ENCODE measurements around the gene CDK14.

The CDK14 gene

DNA sequence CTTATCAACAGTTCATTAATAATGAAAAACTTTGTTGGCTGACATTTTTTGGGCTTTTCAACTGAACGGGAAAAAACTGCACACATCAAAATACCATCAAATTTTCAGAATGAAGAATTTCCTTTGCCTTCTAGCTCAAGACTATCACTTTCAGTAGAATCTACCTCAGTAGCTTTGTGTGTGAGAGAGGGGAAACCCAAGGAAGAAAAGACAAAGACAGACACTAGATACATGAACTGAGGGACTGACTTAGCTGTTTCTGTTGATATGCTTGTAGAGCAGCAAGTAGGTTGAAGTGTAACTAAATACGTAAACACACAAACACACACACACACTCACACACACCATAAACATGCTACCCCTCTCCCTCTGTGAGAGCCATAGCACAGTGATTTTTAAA is 257.1 kb downstream of the CDK14 start:
- DNase-seq: no peak

DNA sequence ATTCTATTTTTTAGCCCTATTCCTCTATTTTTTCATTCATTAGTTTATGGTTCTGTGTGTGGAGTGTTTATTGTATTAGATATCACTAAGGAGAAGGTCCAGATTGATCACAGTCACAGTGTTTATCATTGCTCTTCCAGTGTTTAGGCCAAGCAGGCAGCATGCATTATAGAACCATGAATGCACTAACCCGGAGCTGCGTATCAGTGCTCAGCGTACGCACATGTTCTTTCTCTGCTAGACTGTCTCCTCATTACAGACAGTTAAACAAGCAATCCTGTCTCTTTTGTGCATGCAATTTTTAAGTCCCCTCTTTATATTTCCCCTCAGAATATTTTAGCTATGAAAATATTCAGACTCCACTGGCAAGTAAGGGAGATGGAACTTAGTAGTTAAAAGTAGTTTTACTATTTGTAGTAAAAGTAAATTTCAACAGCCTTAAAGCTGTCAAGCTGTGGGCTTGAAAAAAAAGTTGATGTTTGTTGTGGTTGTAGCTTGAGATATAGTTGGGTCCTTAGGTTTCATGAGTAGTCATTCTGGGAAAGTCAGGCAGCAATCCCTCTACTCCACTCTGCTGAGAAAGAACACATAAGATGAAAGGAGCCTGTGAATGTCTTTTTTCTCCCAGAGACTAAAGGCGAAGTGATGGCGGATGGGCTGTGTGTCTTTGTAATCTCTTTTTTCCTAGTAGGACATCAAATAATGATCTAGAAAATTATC is 260.4 kb downstream of the CDK14 start:
- no peak for DNase-seq

DNA sequence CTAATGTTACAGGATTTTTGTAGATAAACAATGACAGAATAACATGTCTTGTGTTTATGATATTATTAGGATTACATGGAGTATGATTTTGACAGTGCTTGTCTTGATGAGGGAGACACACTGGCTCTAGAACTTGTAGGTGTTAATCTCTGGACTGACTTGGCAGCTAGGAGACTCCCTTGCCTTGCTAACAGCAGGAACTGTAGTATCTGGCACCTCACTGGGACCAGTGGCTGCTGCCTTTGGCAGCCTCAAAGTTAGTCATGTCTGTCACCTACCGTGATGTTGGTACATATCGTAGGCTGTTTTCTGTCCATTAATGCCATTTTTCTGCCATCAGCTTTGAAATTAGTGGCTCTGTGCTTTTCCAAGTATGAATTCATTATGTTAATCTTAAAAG is 261.5 kb downstream of the CDK14 start:
- DNase-seq: no peak

DNA sequence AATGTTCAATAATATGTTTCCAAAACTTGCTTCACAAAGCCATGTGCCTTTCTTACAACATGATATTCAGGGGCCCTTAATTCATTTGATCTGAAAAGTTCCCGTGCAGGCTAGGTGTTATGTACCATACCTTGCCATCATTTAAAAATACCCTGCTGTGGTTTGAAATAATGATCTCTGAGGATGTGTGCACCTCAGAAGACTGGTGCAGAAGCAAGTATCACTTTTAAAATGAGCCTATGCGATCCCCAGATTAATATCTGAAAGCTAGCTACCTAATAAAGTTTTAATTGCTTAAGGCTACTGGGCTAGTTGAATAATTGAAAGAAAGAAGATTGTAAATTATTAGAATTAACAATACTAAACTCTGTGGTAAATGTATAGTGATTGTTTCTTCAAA is 262.4 kb downstream of the CDK14 start:
- no peak for DNase-seq

DNA sequence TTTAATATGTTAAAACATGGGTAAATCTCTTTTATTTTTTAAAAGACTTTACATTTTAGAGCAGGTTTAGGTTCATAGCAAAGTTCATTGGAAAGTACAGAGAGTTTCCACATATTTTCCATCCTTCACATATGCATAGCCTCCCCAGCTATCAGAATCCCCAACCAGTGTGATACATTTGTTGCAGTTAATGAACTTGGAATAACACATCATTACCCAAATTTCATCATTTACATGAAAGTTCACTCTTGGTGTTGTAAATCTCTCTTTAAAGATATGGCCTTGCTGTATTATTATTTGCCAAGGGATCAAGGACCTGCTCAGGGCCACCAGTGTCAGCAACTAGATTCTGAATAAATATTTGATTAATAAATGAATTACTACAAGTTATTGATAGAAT is 263.4 kb downstream of the CDK14 start:
- DNase-seq: no peak

DNA sequence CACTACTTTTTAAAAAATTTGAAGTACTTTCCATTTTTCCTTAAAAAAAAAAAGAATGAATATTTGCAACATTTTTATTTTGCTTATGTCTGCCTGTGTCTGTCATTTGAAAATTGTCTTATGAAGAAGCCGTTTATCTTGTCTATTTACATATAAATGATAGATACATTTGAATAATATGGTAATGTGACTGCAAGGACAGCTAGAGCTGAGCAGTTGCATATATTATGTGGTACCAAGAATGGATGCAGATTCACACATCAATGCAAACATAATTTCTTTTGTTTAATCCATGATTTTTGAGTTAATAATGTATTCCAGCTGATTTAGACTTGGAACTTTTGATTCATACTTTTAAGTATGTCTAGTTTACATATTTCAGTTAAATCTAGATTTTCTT is 268.0 kb downstream of the CDK14 start:
- no peak for DNase-seq

DNA sequence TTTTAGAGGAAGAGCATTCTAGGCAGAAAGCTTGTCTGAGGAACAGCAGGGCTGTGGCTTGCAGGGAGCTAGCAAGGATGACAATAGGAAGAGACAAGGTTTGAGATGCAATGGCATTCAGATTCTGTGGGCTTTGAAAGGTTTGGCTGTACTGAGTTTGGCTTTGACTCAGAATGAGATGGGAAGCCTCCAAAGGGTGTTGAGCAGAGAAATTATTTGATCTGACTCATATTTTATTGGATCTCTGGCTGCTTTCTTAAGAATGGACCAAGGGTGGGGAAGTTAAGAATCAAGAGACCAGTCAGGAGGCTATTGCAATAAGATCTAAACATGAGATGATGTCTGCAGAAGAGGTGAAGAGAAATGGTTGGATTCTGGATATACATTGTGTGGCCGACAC is 273.2 kb downstream of the CDK14 start:
- no peak for DNase-seq

DNA sequence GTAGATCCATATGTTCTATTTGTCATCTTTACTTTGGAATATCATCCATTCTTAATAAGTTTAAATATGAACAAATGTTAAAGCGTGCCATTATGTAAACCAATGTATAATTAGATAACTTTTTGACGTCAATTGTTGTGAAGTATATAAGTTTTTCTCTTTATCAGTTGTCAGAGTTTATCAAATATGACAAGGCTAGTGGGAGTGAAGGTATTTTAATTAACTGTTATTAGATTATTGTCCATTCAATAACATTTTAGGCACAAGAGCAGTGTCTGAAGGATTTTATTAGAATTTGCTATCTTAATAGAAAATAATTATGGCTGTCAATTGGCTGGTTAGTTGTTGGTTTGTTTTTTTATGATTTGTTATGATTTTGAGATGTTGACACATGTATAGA is 280.6 kb downstream of the CDK14 start:
- DNase-seq: no peak

DNA sequence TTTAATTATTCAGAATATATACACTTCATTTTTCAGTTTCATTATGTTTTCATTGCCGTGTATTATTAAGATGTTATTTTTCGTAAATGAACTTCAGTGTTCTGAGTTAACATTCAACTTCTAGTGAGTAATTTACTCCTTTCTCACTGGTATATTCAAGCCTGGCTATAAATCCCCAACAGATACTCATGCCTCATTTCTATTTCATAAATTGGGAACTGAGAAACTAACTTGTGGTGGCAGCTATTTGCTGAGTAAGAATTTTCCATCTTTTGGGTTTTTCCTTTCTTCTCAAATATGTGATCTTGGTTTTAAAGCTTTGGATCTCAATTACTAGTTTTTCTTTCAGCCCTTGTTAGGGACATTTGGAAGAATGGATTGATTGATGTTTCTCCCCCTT is 281.1 kb downstream of the CDK14 start:
- DNase-seq: no peak

DNA sequence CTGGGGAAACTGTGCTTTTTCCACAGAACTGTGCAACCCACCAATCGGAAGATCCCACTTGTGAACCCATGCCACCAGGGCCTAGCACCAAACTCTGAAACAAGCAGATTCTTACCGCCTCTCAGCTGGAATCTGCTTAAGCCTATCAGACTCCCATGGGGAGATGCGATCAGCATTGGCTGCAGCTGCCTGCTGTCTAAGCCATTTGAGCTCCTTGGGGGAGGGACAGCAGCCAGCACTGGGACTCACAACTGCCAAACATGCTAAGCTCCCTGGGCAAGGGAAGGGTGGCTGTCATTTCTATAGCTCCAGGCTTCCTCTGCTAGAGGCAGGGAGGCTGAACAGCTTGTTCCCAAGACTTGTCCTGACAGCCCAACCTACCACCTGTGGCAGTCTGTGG is 283.8 kb downstream of the CDK14 start:
- DNase-seq: no peak

DNA sequence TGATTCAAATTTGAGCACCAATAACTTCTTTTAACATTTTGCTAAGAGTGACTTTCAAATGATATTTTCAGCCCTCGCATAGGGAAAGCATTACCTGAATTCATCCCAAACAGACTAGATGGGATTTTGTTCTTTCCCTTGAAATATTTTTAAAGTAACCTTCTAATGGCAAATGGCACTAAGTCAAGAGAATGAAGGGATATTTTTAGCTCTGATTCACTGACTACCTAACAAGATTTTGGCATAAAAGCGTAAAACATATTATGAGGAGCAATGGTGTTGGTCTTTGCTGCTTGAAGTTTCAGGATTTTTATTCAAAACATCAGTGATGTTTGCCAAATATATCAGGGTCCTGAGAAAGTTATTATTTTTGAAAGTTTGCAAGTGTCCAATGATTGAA is 290.3 kb downstream of the CDK14 start:
- DNase-seq: no peak

DNA sequence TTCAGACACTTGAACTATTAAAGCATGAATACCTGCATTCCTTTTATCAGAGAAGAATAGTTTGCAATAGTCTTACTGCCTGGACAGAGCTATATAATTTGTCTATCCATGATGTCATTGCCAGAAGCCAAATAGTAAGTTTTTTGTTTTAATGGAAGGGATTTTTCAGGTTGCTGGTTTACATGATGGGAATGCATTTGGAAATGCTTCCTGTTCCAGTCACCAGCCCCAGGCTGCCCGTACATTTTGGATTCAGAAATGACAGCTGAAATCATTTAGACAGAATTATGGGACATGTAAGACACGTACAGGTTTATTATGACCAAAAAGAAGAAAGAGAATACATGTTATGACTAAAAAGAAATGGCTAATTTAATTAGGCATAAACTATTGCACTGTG is 293.1 kb downstream of the CDK14 start:
- no peak for DNase-seq

DNA sequence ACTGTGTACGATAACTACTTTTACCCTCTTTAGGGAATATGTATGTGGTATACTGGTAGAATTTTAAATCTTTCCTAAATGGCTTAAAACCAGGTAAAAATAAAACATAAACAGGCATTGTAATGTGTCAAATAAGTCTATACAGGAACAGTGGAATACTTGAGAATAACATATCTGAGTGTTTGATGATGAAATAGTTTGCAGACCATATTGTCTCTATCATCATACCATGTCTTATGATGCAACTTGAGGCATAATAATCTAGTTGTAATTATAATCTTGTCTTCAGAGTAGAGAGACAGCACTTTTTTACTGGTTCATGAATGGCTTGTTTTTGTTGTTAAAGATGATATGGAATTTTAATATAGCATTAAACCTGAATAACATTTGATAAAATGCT is 293.5 kb downstream of the CDK14 start:
- no peak for DNase-seq

DNA sequence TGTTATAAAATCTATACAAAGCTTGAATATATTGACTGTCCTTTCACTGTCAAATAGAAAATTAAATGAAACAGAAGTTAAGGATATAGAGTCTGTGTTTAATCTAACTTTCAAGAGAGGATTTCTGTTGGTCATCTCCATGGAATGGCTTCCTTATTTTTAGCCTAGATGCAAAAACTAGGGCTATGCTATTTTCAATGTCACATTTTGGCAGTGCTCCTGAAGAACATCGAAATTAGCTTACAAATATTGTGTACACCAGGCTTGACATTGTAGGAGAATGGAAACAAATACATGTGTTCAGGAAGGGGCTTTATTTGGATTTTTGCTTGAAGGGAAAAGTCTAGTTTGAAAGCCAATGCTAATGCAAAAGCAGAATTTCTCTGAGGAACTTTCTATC is 295.4 kb downstream of the CDK14 start:
- DNase-seq: no peak

DNA sequence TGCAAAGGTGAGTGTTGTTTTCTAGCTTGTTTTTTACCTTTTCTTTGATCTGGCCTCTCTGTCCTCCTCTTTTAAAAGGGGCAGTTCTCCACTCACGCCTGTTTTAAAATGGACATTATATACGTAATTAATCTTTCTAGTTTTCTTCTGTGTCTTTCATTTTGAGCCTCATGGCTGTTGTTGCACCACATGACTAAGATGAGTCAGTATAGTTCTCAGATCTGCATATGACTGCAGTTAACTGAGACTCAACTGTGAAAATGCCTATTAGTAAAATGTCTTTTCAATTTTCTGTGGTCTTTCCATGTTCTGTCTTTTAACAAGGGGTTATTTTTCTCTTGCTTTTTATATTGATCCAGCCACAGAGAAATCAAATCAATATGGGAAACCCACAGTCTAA is 296.1 kb downstream of the CDK14 start:
- peak; percentile 6 for DNase-seq

DNA sequence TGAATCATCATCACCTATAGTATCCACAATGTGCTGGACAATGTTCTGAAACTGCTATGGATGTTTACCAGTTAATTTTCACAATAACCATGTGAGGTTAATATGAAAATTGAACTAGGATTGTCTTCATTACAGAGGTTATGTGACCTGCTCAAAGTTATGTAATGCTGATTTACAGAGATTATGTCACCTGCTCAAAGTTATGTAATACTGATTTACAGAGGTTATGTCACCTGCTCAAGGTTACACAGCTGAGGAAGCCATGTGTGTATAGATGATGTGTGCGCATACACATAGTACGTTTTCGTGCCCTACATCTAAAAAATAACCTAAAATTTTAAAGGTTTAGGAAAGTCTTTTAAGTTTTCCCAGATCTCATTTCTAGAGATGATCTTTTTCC is 298.0 kb downstream of the CDK14 start:
- no peak for DNase-seq

DNA sequence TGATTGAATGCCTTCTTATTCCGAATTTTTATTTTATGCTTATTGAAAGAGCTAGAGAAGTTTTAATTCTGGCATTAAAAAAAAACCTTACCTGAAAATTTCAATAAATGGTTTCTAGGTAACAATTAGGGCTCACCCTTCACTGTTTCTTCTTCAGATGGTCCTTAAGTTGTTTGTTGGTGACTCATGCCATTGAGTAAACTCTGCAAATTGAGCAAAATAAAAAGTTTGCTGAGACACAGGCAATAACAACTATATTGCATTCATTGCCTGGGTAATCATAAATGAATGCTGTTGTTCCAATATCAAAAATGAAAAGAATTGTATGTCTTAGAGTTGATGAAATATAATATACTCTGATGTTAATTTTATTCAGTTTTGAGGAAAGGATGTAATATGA is 300.3 kb downstream of the CDK14 start:
- DNase-seq: no peak

DNA sequence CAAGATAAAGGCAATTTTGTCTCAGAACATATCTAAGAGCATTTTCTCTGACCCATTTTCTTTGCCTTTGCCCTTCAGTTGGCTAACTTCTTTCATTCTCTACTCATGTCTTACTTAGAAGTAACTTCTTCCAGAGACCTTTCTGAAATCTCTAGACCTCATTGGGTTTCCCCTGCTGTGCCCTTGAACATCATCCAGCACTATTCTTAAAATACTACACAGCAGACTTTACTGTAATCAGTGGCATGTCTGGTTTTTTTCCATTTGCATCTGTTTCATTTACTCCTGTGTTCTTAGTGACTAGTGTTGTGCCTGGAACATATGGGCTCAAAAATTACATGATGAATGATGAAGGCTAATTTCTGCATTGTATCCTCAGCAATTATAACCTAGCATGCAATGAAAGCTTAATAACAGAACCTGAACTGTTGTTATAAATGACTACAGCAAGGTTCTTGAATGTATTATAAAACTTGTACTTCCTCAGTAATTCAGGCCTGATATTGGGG is 301.9 kb downstream of the CDK14 start:
- no peak for DNase-seq

DNA sequence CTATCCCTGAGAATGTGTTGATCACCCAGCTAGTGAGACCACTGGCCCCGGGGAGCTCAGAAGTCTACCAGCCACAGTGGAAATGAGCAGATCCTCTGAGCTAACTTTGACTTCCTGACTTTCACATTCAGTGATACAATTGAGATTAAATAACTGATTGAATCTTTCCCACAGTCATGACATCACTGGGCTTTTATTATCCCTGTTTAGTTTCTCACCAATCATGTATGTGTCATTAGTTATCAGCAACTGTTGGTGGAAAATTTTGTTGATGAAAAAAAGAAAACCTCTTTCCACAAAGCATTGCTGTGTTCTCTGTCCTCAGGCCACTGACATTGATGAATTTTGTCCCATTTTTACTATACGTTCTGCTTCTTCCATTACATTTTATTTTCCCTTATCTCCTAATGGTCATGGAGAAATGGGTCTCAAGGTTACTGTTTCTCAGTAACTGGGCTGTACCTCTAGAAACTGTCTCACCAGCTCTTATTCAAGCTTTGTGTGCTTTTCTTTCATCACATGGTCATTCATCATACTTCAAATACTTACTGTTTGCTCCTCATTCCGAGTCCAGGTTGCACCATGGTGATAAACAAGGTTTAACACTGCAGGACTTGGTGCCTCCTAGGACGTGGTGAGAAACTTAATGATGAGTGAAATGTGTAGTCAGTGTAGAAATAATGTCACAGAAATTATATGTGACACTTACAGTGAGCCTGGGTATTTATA is 304.7 kb downstream of the CDK14 start:
- DNase-seq: no peak

DNA sequence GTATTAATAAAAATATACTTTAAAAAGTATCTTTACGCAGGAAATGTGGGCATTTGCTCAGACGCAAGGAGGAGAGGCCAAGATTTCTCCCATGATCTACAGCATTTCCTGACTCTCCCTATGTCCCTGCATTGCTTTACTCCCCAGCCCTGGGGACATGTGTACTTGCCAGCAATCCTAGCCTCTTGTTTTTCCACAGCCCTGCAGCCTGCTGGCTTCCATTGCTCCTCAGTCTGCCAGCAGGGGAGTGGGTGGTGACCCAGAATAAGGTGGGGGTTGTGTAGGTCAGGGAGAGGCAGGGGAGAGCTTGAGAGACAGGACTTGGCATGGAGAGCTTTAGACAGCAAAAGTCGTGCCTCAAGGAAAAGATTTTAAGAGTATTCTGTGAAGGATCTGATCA is 307.7 kb downstream of the CDK14 start:
- DNase-seq: no peak

DNA sequence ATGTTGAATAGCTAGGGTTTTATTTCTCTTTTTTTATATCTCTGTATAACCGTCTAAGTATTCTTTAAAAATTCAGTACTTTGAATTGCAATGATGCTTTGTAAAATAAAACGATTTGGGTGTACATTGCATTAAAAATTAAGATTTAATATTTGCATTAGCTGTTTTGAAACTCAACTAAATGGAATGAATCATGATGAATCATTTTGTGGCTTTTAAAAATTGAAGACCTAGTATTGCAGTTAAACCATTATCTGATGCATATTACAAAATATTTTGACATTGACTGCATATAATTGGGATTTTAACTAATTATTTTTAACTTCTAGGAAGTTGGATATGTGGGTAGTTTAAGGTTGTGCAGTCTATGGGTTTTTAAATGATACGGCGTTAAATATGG is 314.0 kb downstream of the CDK14 start:
- DNase-seq: no peak

DNA sequence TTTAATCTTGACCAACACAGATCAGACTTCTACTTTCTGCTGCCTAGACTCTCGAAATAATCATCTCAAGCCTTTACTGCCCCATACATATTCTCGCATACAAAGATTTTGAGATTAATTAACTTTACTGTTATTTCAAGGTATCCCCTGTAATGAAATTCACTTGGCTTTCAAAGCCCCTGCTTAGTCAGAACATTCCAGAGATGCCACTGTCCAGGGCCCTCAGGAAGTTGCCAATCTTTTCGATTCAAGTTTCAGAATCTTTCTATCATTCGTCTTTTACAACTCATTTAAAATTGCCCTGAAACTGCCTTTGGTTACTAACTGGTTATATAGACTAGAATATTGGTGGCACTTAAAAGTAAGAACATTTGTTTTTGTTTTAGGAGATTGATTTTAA is 320.2 kb downstream of the CDK14 start:
- no peak for DNase-seq

DNA sequence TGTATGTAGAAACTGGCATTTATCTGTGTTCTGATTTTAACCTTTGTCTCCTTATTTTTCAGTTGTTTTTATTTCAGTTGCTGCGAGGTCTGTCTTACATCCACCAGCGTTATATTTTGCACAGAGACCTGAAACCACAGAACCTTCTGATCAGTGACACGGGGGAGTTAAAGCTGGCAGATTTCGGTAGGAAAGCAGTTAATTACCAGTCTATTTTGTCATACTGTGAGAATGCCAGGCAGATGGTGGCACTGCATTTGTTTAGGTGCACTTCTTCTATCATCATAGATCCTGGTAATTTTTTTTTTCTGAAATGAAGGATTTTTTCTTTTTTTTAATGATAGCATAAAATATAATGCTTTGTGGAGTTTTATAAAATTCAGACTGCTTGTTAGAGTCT is 321.4 kb downstream of the CDK14 start:
- DNase-seq: no peak

DNA sequence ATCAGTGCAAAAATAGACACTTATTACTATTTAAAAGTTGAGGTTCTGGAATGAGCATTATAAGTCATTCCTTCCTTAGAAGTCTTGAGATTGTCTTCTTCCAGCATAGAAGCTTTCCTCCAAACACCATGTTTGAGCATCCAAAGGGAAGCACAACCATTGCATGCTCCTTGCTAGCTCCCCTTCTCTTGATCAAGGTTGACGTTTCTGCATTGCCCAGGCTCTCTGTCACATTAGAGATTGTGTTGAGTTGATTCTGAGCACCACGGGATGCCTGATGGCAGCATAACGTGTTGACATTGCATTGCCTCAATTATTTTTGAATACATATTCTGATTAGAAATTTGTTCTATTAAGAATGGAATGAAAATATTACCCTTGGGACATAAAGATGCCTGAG is 322.2 kb downstream of the CDK14 start:
- DNase-seq: no peak

DNA sequence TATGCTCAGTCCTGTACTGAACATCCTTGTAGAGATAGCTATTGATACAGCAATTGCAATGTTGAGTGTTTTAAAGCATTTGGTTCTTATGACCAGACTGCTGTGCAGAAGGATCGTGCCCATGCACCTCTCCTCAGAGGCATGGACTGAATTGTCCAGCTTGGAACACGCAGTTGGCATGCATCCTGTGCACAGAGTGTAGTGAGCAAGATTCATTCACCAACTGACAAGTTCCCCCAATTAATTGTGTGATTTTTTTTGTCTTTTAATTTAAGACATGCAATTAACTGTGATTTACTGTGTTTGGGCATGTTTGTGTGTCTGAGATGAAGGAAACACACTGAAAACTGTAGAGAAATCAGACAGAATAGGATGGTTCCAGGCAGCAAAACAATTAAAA is 323.7 kb downstream of the CDK14 start:
- no peak for DNase-seq

All from suppressor macrophage treated with lipopolysaccharide for 4 hours (primary cell).